ENCODE measurements around the gene SRD5A1. TPM values are rescaled to one million over a fixed set of nuclear protein-coding genes. Genes with fewer than 3 reads are reported as not detected.
A peak's percentile ranks its signal among the peaks of the same experiment; 100 is the strongest.

SRD5A1 gene
- total RNA-seq, 1 donor from 2014 or later, result 3.2 TPM

DNA sequence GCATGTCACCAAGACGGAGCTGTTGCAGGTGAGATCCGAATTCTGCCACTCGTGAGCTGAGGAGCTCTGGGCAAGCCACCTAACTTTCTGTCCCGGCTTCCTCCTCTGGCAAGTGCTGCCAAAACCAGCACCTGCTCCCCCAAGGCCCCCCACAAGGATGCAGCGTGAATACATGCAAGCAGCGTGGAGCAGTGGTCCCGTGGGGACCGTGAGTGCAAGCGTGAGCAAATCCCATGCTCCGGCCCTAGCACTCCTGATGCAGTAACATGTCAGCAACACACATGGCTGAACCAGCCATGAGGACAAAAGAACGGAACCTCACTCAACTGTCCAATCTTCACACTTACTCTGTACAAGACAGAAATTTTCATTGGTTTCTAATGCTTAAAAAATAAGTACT is 31.4 kb upstream of the SRD5A1 start:
- no peak for ATAC-seq
- no peak for DNase-seq (ENCODE audit: missing footprints)
- intact Hi-C loops (cut with DNase I), result no loop called here

DNA sequence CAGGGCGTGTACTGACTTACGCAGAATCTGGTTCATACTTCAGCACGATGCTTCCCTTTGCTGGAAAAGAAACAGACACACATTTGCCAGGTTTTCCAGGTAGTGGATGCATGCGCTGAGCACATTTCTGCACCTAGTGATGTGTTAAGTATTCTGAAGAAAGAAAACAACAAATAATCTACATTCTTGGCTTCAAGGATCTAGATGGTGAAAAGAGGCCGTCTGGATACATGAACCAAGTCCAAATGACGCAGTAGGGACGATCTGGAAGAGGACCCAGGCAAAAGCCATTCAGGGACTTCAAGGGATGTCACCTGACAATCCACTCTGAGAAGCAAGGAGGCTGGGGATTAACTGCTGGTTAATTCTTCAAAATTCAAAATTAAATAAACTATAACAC is 30.8 kb upstream of the SRD5A1 start:
- intact Hi-C loops (cut with DNase I), result no loop called here
- DNase-seq (ENCODE audit: missing footprints), result no peak

DNA sequence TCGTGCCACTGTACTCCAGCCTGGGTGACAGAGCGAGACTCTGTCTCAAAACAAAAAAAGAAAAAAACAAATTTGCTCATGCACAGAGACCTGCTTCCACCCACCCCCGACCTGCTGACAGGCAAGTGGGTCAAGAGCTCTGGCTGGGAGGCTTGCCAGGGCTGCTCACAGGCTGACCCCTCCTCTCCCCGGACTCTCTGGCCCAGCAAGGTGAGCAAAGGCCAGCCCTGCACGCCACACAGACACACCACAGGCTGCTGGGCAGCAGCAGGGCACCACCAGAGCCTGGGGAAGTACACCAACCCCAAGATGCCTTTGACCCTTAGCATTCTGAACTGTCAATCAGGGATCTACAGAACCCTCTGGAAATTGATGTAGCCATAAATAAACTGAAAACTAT is 29.6 kb upstream of the SRD5A1 start:
- DNase-seq (ENCODE audit: missing footprints) (no peak), ATAC-seq (peak; percentile 64)
- intact Hi-C loops (cut with DNase I), result no loop called here

More for the DNA sequence above, 30.8 kb upstream of the SRD5A1 start:
- ATAC-seq, result no peak

- intact Hi-C loops (cut with DNase I), result no loop called here
- ATAC-seq, result no peak
- DNase-seq (ENCODE audit: missing footprints), result no peak
Observed at GRCh38 chr5:6604341-6604740, 28.9 kb upstream of the SRD5A1 start.

DNA sequence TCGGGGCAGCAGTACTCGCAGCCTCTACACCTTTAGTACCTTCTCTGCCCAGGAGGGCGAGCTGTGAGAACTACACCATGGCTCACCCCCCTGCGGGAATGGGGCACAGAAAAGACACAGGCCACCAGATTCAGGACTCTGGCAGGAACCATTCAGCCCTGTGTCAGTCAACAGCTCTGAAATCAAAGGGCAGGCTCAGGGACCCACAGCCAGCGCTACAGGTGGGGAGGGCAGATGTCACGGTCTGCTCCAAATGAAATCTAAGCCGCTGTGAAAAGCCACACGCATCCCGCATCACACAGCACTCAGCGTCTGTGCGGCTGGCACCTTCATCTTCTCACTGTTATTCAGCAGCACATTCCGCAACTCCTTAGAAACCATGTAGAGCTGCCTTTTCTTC is 28.3 kb upstream of the SRD5A1 start:
- no peak for ATAC-seq
- no peak for DNase-seq (ENCODE audit: missing footprints)
- intact Hi-C loops (cut with DNase I), result no loop called here

GRCh38 chr5:6606884-6607558 is 26.2 kb upstream of the SRD5A1 start:
- intact Hi-C loops (cut with DNase I), result no loop called here
- no peak for ATAC-seq
- DNase-seq (ENCODE audit: missing footprints), result no peak

GRCh38 chr5:6607559-6607936 is 25.7 kb upstream of the SRD5A1 start:
- ATAC-seq (no peak), DNase-seq (ENCODE audit: missing footprints) (no peak)
- intact Hi-C loops (cut with DNase I), result no loop called here

DNA sequence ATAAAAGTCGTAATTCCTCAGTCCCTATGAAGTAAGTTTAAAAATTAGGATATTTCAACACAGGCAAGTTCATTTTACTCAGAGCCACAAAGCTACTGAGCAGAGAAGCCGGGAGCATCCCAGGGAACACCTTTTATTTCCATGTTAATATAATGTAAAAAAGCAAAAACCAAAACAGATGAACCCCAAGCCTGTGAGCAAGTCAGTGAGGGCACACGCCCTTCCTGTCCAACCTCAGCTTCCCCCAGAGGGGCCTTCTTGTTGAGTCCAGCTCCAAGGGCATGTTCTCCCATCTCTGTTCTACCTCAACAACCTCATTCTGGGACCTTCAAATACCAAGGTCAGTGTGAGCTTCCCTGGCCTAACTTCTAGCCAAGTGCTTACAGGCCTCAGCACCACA is 25.2 kb upstream of the SRD5A1 start:
- DNase-seq (ENCODE audit: missing footprints), result no peak
- intact Hi-C loops (cut with DNase I), result no loop called here
- no peak for ATAC-seq

DNA sequence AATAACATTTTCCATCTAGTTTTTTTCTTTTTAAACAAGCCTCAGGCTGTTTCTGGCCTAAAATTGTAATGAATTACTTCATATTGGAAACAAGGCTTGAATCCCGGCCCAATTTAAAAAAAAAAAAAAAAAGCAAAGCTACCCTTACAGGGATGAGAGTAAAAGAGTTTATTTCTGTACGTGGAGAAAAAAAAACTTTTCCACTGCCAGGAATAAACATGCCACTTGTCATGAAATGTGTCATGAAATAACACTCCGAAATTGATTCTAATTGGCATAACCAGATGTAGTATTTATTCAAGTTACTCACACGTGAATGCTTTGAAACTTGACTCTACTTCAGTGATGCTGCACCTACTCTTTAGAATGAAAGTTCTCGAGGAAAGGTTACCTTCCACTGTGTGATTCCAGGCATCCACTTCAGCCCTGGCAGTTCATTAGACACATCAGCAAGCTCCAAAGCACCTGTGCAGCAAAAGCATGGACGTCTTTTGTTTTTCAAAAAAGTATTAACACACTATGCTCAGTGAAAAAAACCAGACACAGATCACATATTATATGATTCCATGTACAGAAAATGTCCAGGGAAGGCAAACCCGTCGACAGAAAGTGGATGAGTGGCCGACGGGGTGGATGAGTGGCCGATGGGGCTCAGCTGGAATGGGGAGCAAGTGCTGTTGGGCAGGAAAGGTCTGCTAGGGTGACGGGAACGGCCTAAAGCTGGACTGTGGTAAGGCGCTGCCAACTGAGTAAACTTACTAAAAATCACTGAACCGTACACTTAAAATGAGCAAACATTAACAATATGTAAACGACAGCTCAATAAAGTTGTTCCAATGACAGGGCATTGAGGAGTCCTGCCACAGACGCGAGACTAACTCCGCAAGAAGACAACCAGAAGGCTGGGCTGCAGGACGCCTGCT is 21.6 kb upstream of the SRD5A1 start:
- no peak for DNase-seq (ENCODE audit: missing footprints)
- ATAC-seq, result no peak
- intact Hi-C loops (cut with DNase I), result no loop called here

DNA sequence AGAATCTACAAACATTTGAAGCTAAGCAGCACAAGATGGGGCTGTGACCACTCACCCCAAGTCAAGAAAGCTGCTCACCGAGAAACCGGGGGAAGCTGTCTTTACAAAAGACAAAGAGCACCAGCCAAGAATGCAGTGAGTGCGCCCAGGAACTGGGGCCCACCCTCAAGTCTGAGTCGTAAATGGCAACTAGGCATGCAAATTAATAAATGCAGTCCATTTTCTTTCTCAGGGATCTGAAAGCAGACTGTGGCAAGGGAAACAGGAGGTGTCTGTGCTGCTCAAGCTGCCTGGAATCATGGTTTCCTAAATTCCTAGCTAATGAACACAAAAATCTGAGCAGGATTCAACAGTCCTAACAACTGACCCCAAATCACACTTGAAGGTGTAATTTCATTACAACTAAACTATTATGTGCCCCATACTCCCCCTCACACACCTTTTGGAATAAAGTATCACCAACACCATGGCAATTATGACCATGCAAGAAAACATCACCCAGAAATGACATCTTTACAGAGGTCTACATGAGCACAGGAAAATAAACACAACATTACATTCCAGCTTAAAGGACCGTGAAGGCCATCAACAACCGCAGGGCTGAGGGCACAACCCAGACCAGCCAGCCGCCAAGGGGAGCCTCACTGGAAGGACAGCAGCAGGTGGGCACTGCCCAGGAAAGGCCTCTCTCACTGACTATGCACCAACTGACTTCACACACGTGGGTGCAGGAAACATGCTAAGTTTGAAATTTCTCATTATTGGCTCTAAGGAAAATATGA is 18.0 kb upstream of the SRD5A1 start:
- intact Hi-C loops (cut with DNase I), result no loop called here
- ATAC-seq (no peak), DNase-seq (ENCODE audit: missing footprints) (no peak)

- ATAC-seq (no peak), DNase-seq (ENCODE audit: missing footprints) (no peak)
- intact Hi-C loops (cut with DNase I), result no loop called here
Observed at GRCh38 chr5:6616632-6617031, 16.6 kb upstream of the SRD5A1 start.

GRCh38 chr5:6623228-6623627 is 10.0 kb upstream of the SRD5A1 start:
- intact Hi-C loops (cut with DNase I), result no loop called here
- no peak for ATAC-seq
- DNase-seq (ENCODE audit: missing footprints), result no peak

GRCh38 chr5:6623941-6624340 is 9.3 kb upstream of the SRD5A1 start:
- DNase-seq (ENCODE audit: missing footprints), result no peak
- intact Hi-C loops (cut with DNase I), result no loop called here
- no peak for ATAC-seq

DNA sequence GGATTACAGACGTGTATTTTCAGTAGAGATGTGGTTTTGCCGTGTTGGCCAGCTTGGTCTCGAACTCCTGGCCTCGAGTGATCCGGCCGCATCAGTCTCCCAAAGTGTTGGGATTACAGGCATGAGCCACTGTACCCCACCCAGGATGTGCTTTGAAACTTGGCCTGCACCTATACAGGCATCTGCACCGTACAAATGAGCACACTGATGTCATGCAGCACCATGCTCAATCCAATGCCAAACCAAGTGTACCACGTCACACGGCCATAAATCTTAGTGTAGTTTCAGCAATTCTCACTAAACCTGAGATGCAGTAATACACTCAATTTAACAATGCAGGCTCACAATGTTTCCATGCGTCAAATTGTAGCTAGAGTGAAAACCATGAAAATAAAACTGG is 6.7 kb upstream of the SRD5A1 start:
- ATAC-seq (no peak), DNase-seq (ENCODE audit: missing footprints) (no peak)
- intact Hi-C loops (cut with DNase I), result no loop called here

DNA sequence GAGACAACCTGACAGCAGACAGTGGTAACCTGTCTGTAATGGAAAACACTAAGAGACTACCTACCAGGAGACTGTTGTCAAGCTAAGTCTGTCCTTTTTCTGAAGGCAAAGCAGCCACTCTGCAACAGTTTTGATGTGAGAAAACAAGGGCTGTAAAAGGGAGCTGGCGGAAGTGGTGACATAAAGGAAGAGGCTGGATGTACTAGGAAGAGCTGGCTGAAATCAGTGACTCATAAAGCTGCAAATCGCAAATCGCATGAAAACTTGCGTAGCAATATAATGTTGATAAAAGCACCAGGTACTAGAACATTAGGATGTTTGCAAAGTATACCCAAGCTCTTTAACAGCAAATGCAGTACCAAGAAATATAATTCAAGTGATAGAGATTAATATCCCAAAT is 1.8 kb upstream of the SRD5A1 start:
- DNase-seq (ENCODE audit: missing footprints) (no peak), ATAC-seq (no peak)
- intact Hi-C loops (cut with DNase I), result no loop called here

DNA sequence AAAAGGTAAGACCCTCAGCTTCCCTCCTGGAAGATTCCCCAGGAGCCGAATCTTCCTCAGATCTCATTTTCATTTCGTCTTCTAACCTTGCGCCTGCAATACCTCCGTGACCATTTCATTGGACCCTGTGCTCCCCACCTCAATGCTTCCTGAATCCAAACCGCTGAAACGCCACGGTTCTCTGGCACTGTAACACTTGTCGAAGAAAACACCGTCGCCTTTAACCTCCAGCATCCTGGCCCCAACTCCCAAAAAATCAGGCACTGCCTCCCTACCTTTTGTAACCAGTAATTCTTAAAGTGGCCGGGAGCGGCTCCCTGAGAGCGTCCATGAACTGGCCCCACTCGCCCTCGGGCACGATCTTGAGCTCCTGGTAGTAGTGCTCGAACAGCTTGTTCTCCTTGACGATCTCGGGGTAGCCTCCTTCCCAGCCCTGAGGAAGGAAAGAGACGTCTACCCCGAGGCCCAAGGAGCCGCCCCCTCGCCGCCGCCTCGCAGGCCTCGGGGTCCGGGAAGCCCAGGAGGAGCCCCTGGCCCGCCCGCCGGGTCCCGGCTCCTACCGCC is 834 bp upstream of the SRD5A1 start:
- no peak for ATAC-seq
- intact Hi-C loops (cut with DNase I), result loop anchor here (2.0 kb wide), 1 partner anchor 80 kb away; the partner anchor contains the start of gene TENT4A
- peak; percentile 70 for DNase-seq (ENCODE audit: missing footprints)

- peak; percentile 64 for ATAC-seq
- intact Hi-C loops (cut with DNase I), result loop anchor here (1.0 to 2.0 kb wide), 2 partner anchors 79 to 112 kb away; partner anchors contain the start of gene TENT4A
- peak; percentile 69 for DNase-seq (ENCODE audit: missing footprints)
Observed at GRCh38 chr5:6633469-6634245, 417 bp downstream of the SRD5A1 start.

DNA sequence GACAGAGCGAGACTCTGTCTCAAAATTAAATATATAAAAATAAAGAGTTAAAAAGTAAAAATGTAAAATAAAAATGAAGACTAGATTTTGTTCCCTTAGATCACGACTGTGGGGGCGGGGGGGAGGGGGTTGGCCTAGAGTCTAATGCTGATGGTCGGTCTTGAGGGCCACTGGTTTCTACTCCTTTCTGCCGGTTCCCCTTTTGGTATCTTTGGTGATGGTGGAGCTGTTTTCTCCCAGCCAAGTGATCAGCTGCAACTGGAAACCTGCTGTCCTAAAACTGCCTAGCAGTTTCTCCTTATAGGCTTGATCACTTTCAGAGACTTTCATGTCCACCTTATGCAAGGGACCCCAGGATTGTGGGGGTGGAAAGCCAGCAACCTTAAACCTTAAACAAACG is 1.1 kb downstream of the SRD5A1 start:
- DNase-seq (ENCODE audit: missing footprints), result no peak
- no peak for ATAC-seq
- intact Hi-C loops (cut with DNase I), result no loop called here
